GM12891 (cell line): ENCODE data around the gene PTMA.

Experiments used
- DNase-seq: peaks from one replicate; pipeline ENCODE4 v3.0.0; 2011; ENCODE audit warnings: low spot score; ENCODE audit not compliant: insufficient read length
- FAIRE-seq: peaks from 2 replicates; lab custom pipeline; 2011; peaks lifted over from hg19 to GRCh38; lab: Jason Lieb, UNC
- PAX5 ChIP-seq: IDR thresholded peaks from 2 replicates; pipeline ENCODE4 v1.6.1; 2011; ENCODE audit warnings: low read length, moderate library complexity, mild to moderate bottlenecking; ENCODE audit not compliant: insufficient read depth, severe bottlenecking
- POLR2A ChIP-seq: IDR thresholded peaks from 2 replicates; pipeline ENCODE4 v1.6.1; 2011; ENCODE audit warnings: low read depth, low read length, control low read depth
- POLR2AphosphoS5 ChIP-seq: IDR thresholded peaks from 2 replicates; pipeline ENCODE4 v1.6.1; 2011; ENCODE audit warnings: low read depth, low read length, control low read depth
- POU2F2 ChIP-seq: IDR thresholded peaks from 2 replicates; pipeline ENCODE4 v1.6.1; 2011; ENCODE audit warnings: low read depth, mild to moderate bottlenecking, control low read depth, low read length, moderate library complexity
- SPI1 ChIP-seq: IDR thresholded peaks from 2 replicates; pipeline ENCODE4 v1.6.1; 2011; ENCODE audit warnings: low read depth, low read length, control low read depth
- TAF1 ChIP-seq: IDR thresholded peaks from 2 replicates; pipeline ENCODE4 v1.6.1; 2011; ENCODE audit warnings: low read depth, low read length, control low read depth

Gene PTMA

GRCh38 chr2:231693956-231694355, 14.4 kb upstream of the PTMA start:
- DNase-seq: no peak
- FAIRE-seq: no peak
- TF ChIP-seq POLR2AphosphoS5 (no peak), POLR2A (no peak), POU2F2 (no peak), PAX5 (no peak), TAF1 (no peak), SPI1 (no peak)

GRCh38 chr2:231696004-231696367, 12.3 kb upstream of the PTMA start:
- TF ChIP-seq TAF1 (no peak), POU2F2 (no peak), POLR2A (no peak), SPI1 (no peak), PAX5 (no peak), POLR2AphosphoS5 (no peak)
- DNase-seq (no peak), FAIRE-seq (no peak)

- no peak for TF ChIP-seq SPI1
- TF ChIP-seq POLR2AphosphoS5: no peak
- TF ChIP-seq PAX5: no peak
- TF ChIP-seq TAF1: no peak
- no peak for TF ChIP-seq POU2F2
- no peak for TF ChIP-seq POLR2A
- FAIRE-seq (no peak), DNase-seq (no peak)
Measured at GRCh38 chr2:231699006-231699405, 9.3 kb upstream of the PTMA start.

GRCh38 chr2:231701456-231702373, 6.6 kb upstream of the PTMA start:
- no peak for DNase-seq
- no peak for FAIRE-seq
- TF ChIP-seq POLR2AphosphoS5: no peak
- TF ChIP-seq POU2F2: peak; percentile 80; the same call in 1 of the 2 replicates

- DNase-seq (no peak), FAIRE-seq (no peak)
- TF ChIP-seq POLR2AphosphoS5 (no peak), POU2F2 (no peak), PAX5 (no peak), SPI1 (no peak), POLR2A (no peak), TAF1 (no peak)
Measured at GRCh38 chr2:231704017-231704416, 4.3 kb upstream of the PTMA start.

- DNase-seq: peak; percentile 88
- FAIRE-seq: peak; percentile 97
- TF ChIP-seq POLR2AphosphoS5 (peak; percentile 91), POU2F2 (peak; percentile 69; the same call in 1 of the 2 replicates), SPI1 (no peak), POLR2A (peak; percentile 86), PAX5 (no peak), TAF1 (peak; percentile 100)
Measured at GRCh38 chr2:231706731-231707624, 1.3 kb upstream of the PTMA start.

GRCh38 chr2:231707625-231707926, 749 bp upstream of the PTMA start:
- FAIRE-seq: peak; percentile 20

GRCh38 chr2:231708773-231709635, 679 bp downstream of the PTMA start:
- FAIRE-seq (no peak), DNase-seq (no peak)

More at GRCh38 chr2:231707625-231707926, 749 bp upstream of the PTMA start:
- no peak for TF ChIP-seq TAF1
- DNase-seq: no peak

GRCh38 chr2:231709636-231709980, 1.3 kb downstream of the PTMA start:
- DNase-seq (no peak), FAIRE-seq (no peak)
- TF ChIP-seq TAF1: no peak
- no peak for TF ChIP-seq POU2F2
- no peak for TF ChIP-seq PAX5
- TF ChIP-seq POLR2AphosphoS5: no peak
- no peak for TF ChIP-seq POLR2A
- TF ChIP-seq SPI1: no peak

More at GRCh38 chr2:231708773-231709635, 679 bp downstream of the PTMA start:
- TF ChIP-seq POLR2AphosphoS5: peak; percentile 80
- TF ChIP-seq PAX5: no peak
